ENCODE results near the gene GRK7.

The GRK7 gene

DNA sequence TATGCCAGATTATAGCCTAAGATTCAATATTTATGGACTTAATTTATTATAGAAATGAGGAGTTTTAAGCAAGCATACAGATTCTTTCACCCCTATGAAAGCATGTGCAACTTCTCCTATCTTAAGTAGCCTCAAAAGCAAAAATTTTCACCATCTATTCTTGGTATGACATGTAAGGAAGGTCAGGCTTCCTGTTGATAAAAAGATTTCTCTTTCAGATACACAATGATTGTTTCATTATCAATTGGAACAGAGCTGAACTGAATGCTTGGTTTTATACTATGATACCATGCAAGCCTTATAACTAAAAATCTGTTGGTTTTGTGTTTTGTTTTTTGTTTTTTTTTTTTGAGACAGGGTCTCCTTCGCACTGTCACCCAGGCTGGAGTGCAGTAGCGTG is 3.9 kb downstream of the GRK7 start:
- Histone ChIP-seq H3K27me3 (no peaks in the 10 kb centered on the region), H3K4me2 (no peak overlapping the region), H3K36me3 (no peaks in the 10 kb centered on the region), H4K20me1 (no peaks in the 10 kb centered on the region), H3K9ac (no peak overlapping the region), H3K4me1 (peaks cover 15 to 30% (median 16%) of the 10 kb centered on the region in 10 experiments), H3K9me3 (replicated peaks in 1 of 11) (peaks cover 0 to 7% (median 0%) of the 10 kb centered on the region in 11 experiments; a peak in 1 of 22 replicates), H3K4me3 (no peak overlapping the region), H3K27ac (no peak overlapping the region)
- no peak for TF ChIP-seq Cebpa-rat (IDR thresholded peaks at IDR 0.05)

- H3K9ac ChIP-seq, result no peak overlapping the region
These were observed 6.2 kb downstream of the GRK7 start for GRCh38 chr3:141769221-141769894.

DNA sequence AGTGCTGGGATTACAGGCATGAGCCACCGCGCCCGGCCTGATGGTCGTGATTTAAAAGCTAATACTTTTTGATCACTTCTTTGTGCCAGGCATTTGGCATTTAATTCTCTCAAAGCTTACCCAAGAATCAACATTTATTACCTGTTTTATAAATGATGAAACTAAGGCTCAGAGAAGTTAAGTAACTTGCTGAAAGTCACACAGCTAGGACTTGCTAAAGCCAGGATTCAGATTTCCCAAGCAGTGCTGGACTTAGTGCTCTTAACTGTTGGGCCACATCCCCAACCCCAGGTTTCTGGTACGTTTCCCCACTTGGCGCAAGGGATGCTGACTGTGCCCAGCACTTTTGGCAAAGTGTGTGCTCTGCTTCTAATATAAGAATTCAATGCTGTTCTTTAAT is 10.5 kb downstream of the GRK7 start:
- no peak overlapping the region for H3K4me2 ChIP-seq
- TF ChIP-seq Cebpa-rat (IDR thresholded peaks at IDR 0.05), result no peak
- no peak overlapping the region for H3K27ac ChIP-seq
- H3K9me3 ChIP-seq (replicated peaks in 1 of 11), result no peaks in the 10 kb centered on the region
- no peaks in the 10 kb centered on the region for H3K36me3 ChIP-seq
- peaks cover 0 to 9% (median 0%) of the 10 kb centered on the region in 10 experiments; a peak in 4 of 20 replicates for H3K4me1 ChIP-seq
- H3K4me3 ChIP-seq, result no peak overlapping the region
- H4K20me1 ChIP-seq, result no peaks in the 10 kb centered on the region
- H3K9ac ChIP-seq, result no peak overlapping the region
- no peaks in the 10 kb centered on the region for H3K27me3 ChIP-seq

More at GRCh38 chr3:141769221-141769894, 6.2 kb downstream of the GRK7 start:
- H3K4me1 ChIP-seq, result peaks cover 13 to 22% (median 14%) of the 10 kb centered on the region in 10 experiments
- TF ChIP-seq Cebpa-rat (IDR thresholded peaks at IDR 0.05), result no peak
- no peaks in the 10 kb centered on the region for H3K36me3 ChIP-seq
- H3K27ac ChIP-seq, result no peak overlapping the region
- no peak overlapping the region for H3K4me3 ChIP-seq
- no peaks in the 10 kb centered on the region for H3K27me3 ChIP-seq
- no peaks in the 10 kb centered on the region for H4K20me1 ChIP-seq
- H3K9me3 ChIP-seq (replicated peaks in 1 of 11), result no peaks in the 10 kb centered on the region
- H3K4me2 ChIP-seq, result no peak overlapping the region

GRCh38 chr3:141776376-141776775 is 13.2 kb downstream of the GRK7 start:
- no peak for TF ChIP-seq Cebpa-rat (IDR thresholded peaks at IDR 0.05)
- H3K9ac ChIP-seq, result no peak overlapping the region
- H3K4me2 ChIP-seq, result no peak overlapping the region

DNA sequence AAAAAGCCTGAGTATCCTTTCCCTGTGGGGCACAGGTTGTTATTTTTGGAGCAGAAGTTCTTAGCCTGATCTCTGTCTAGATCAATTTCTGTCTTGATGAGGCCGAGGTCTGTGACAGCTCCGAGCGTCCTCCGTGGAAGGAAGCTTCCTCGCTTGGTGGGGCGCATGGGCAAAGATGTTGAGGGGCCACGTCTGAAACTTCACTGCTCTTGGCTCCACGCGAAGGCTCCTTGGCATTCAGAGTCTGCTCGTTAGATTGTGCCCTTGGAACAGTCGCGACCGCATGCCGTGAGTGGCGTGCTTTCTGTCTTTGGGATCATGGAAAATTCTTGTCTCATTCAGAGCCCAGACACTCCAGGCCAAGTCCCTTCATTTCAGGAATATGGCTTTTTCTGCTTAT is 13.7 kb downstream of the GRK7 start:
- no peak overlapping the region for H3K27ac ChIP-seq
- peaks cover 0 to 8% (median 0%) of the 10 kb centered on the region in 11 experiments; a peak in 5 of 22 replicates for H3K9me3 ChIP-seq (replicated peaks in 1 of 11)
- no peak overlapping the region for H3K9ac ChIP-seq
- H3K36me3 ChIP-seq, result no peaks in the 10 kb centered on the region
- no peak overlapping the region for H3K4me3 ChIP-seq
- H4K20me1 ChIP-seq, result no peaks in the 10 kb centered on the region
- TF ChIP-seq Cebpa-rat (IDR thresholded peaks at IDR 0.05), result no peak
- H3K4me2 ChIP-seq, result no peak overlapping the region
- H3K4me1 ChIP-seq, result peaks cover 0 to 9% (median 0%) of the 10 kb centered on the region in 10 experiments; a peak in 4 of 20 replicates
- no peaks in the 10 kb centered on the region for H3K27me3 ChIP-seq

More at GRCh38 chr3:141776376-141776775, 13.2 kb downstream of the GRK7 start:
- Histone ChIP-seq H3K9me3 (replicated peaks in 1 of 11) (peaks cover 0 to 8% (median 0%) of the 10 kb centered on the region in 11 experiments; a peak in 5 of 22 replicates), H3K4me3 (no peak overlapping the region), H3K4me1 (peaks cover 0 to 9% (median 0%) of the 10 kb centered on the region in 10 experiments; a peak in 4 of 20 replicates), H3K27ac (no peak overlapping the region), H4K20me1 (no peaks in the 10 kb centered on the region), H3K27me3 (no peaks in the 10 kb centered on the region), H3K36me3 (no peaks in the 10 kb centered on the region)

GRCh38 chr3:141777957-141778813 is 15.0 kb downstream of the GRK7 start:
- Histone ChIP-seq H3K27ac (no peak overlapping the region), H3K9ac (no peak overlapping the region), H3K9me3 (replicated peaks in 1 of 11) (peaks cover 0 to 8% (median 0%) of the 10 kb centered on the region in 11 experiments; a peak in 5 of 22 replicates), H4K20me1 (no peaks in the 10 kb centered on the region), H3K4me3 (no peak overlapping the region), H3K27me3 (no peaks in the 10 kb centered on the region), H3K4me1 (peaks cover 0 to 9% (median 0%) of the 10 kb centered on the region in 10 experiments; a peak in 4 of 20 replicates), H3K36me3 (no peaks in the 10 kb centered on the region), H3K4me2 (peak overlapping the region in 3 of 11 experiments; percentile 26 to 35 (median 31); a peak in 5 of 22 replicates)
- no peak for TF ChIP-seq Cebpa-rat (IDR thresholded peaks at IDR 0.05)

DNA sequence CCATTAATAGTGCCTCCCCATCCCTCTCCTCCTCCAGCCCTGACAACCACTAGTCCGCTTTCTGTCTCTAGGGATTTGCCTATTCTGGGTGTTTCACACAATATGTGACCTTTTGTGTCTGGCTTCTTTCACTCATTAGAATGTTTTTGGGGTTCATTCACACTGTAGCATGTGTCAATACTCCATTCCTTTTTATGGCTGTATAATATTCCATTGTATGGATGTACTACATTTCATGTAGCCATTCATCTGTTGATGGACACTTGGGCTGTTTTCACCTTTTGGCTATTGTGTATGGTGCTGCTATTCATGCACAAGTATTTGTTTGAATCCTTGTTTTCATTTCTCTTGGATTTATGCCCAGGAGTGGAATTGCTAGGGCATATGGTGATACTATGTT is 16.5 kb downstream of the GRK7 start:
- TF ChIP-seq Cebpa-rat (IDR thresholded peaks at IDR 0.05), result no peak
- Histone ChIP-seq H4K20me1 (no peaks in the 10 kb centered on the region), H3K27ac (no peak overlapping the region), H3K4me2 (no peak overlapping the region), H3K4me3 (no peak overlapping the region), H3K4me1 (peaks cover 5 to 12% (median 9%) of the 10 kb centered on the region in 10 experiments; a peak in 16 of 20 replicates), H3K36me3 (no peaks in the 10 kb centered on the region), H3K9me3 (replicated peaks in 1 of 11) (peaks cover 0 to 8% (median 0%) of the 10 kb centered on the region in 11 experiments; a peak in 5 of 22 replicates), H3K9ac (no peak overlapping the region), H3K27me3 (no peaks in the 10 kb centered on the region)

- Histone ChIP-seq H4K20me1 (no peaks in the 10 kb centered on the region), H3K4me2 (no peak overlapping the region), H3K27me3 (no peaks in the 10 kb centered on the region), H3K27ac (no peak overlapping the region), H3K9ac (no peak overlapping the region), H3K9me3 (replicated peaks in 1 of 11) (peaks cover 0 to 8% (median 0%) of the 10 kb centered on the region in 11 experiments; a peak in 5 of 22 replicates), H3K36me3 (no peaks in the 10 kb centered on the region), H3K4me3 (no peak overlapping the region), H3K4me1 (peaks cover 5 to 13% (median 9%) of the 10 kb centered on the region in 10 experiments; a peak in 16 of 20 replicates)
- TF ChIP-seq Cebpa-rat (IDR thresholded peaks at IDR 0.05), result no peak
These were observed 19.3 kb downstream of the GRK7 start for GRCh38 chr3:141782386-141782932.

DNA sequence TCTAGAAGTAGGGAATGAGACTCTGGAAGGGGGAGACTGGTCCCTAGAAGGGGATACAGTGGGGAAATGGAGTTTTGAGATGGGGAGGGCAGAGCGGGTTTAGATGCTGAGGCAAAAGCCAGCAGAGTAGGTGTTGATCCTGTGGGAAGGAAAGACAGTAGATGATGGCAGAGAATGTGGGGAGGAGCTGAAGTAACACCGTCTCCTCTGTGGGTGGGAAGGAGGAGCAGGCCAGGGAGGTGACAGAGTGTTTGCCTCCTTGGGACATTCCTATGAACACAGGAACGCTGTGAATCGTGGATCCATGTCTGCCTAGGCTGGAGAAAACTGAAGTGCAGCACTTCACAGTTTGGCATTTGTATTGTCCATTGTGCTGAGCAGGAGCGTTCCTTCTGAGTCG is 20.4 kb downstream of the GRK7 start:
- H3K27me3 ChIP-seq, result no peaks in the 10 kb centered on the region
- H3K9me3 ChIP-seq (replicated peaks in 1 of 11), result peaks cover 0 to 8% (median 0%) of the 10 kb centered on the region in 11 experiments; a peak in 5 of 22 replicates
- H3K4me2 ChIP-seq, result peak overlapping the region in 7 of 11 experiments; percentile 28 to 55 (median 53); a peak in 13 of 22 replicates
- H3K36me3 ChIP-seq, result no peaks in the 10 kb centered on the region
- no peaks in the 10 kb centered on the region for H4K20me1 ChIP-seq
- H3K4me3 ChIP-seq, result no peak overlapping the region
- TF ChIP-seq Cebpa-rat (IDR thresholded peaks at IDR 0.05), result no peak
- H3K4me1 ChIP-seq, result peaks cover 0 to 13% (median 8%) of the 10 kb centered on the region in 10 experiments; a peak in 13 of 20 replicates
- H3K27ac ChIP-seq, result no peak overlapping the region
- no peak overlapping the region for H3K9ac ChIP-seq
